ENCODE data around the gene NMNAT3. TPM values are rescaled to one million over a fixed set of nuclear protein-coding genes. Genes with fewer than 3 reads are reported as not detected.
"Not testable (repeated sequence)": the region's sequence is repeated elsewhere in the genome, so short reads cannot be mapped to it uniquely, and the experiment has no call there.

The NMNAT3 gene
- polyA plus RNA-seq, 3 donors: 9.0 to 11.4 (median 9.3) TPM

GRCh38 chr3:139607257-139608107 is 70.3 kb downstream of the NMNAT3 start:
- DNase-seq (ENCODE audit: extremely low read depth in 1 of 11, low read depth in 9 of 11, low spot score in 4 of 11): no peak

GRCh38 chr3:139602003-139602402 is 75.8 kb downstream of the NMNAT3 start:
- no peak for DNase-seq (ENCODE audit: extremely low read depth in 1 of 11, low read depth in 9 of 11, low spot score in 4 of 11)

GRCh38 chr3:139601191-139601961 is 76.4 kb downstream of the NMNAT3 start:
- no peak for DNase-seq (ENCODE audit: extremely low read depth in 1 of 11, low read depth in 9 of 11, low spot score in 4 of 11)

DNA sequence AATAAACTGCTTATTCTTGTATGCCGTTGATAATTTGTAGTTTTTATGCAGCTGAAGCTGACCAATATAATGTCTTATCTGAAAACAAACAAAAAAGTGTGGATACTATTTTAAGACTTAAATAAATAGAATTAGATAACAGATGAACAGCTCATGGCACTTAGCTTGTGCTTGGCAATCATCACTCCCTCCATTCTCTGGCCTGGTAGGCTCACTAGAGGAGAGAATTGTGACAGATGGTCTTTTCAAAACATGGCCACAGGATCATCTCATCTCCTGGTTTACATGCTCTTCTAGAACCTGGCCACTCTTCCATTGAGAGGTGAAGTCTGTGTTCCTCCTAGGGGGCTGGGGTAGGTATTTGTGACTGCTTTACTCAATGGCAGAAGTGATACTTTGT is 79.8 kb downstream of the NMNAT3 start:
- DNase-seq (ENCODE audit: extremely low read depth in 1 of 11, low read depth in 9 of 11, low spot score in 4 of 11): no peak

DNA sequence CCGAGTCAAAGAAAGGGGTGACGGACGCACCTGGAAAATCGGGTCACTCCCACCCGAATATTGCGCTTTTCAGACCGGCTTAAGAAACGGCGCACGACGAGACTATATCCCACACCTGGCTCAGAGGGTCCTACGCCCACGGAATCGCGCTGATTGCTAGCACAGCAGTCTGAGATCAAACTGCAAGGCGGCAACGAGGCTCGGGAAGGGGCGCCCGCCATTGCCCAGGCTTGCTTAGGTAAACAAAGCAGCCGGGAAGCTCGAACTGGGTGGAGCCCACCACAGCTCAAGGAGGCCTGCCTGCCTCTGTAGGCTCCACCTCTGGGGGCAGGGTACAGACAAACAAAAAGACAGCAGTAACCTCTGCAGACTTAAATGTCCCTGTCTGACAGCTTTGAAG is 86.6 kb downstream of the NMNAT3 start:
- not testable (repeated sequence) for DNase-seq (ENCODE audit: extremely low read depth in 1 of 11, low read depth in 9 of 11, low spot score in 4 of 11)

- DNase-seq (ENCODE audit: extremely low read depth in 1 of 11, low read depth in 9 of 11, low spot score in 4 of 11): no peak
Observed at GRCh38 chr3:139588450-139588849, 89.3 kb downstream of the NMNAT3 start.

DNA sequence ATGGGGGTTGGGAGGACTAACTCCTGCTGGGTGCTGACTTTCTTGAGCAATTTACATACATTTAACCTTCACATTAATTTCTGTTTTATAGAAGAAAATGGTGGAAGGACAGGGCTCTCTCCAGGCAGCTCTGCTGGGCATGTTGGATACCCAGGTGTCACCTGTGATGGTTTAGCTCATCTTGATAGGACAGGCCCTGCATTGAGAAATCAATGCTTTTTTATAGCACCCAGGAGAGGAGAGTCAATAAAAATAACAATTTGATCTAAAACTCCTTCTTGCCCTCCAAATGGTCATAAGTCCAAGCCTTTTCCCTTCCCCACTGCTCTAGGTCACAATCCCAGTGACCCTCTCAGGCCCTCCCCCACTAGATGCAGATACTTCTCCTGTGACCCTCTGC is 90.0 kb downstream of the NMNAT3 start:
- no peak for DNase-seq (ENCODE audit: extremely low read depth in 1 of 11, low read depth in 9 of 11, low spot score in 4 of 11)

DNA sequence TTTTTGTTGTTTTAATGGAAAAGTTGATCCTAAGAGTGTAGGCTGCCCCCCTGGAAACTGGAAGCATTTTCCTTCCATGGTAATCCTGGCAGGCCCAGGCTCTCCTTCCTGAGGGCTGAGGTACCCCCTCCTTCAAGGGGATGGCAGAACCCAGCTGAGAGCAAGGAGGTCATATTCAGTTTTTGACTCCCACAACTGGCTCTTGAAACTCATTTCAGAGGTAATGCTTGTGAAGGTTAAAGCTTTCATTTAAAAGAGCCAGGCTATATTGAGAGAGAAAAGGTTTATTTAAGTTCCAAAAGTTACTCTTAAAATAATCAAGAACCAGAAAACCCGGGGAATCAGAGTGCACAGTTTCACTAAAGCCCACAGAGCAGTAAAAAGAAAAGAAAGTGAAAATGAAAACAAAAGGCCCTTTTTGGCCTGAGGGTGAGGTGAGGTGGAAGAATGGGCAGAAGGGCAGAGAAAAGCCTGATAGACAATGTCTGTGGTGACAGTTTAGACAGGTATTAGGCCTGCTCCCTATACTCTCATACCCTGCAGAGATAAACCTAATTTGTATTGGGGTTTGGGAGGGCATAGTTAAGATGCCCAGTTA is 91.3 kb downstream of the NMNAT3 start:
- no peak for DNase-seq (ENCODE audit: extremely low read depth in 1 of 11, low read depth in 9 of 11, low spot score in 4 of 11)

DNA sequence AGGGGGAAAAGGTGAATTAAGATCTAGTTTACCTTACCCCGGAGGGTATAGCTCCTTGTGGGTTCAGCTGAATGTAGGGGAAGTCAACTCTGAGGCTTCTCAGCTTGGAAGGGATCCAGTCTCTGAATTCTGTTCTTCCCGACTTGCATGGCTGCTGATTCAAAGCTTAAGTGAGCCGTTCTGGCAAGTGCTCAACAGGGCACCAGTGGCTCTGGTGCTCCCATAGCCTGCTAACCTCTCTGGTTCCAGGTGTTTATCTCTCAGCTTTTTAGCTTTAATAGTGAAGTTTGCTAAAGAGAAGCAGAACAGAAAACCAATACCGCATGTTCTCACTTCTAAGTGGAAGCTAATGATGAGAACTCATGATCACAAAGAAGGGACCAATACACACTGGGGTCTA is 92.0 kb downstream of the NMNAT3 start:
- no peak for DNase-seq (ENCODE audit: extremely low read depth in 1 of 11, low read depth in 9 of 11, low spot score in 4 of 11)

DNA sequence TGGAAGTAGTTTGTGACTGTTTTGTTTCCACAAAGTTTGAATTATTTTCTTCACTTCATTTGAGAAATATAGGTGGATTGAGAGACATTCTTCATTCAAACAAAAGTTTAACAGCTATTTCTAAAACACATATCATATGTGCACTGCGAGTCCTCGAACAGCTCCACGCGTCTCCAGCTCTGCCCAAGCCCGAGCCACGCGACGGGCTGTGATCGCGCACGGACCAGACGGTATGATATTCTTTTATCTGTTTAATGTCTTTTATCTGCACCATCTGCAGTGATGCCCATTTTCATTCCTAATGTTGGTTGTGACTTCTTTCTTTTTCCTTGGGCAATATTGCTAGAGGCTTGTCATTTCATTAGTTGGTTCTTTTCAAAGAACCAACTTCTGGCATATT is 94.1 kb downstream of the NMNAT3 start:
- not testable (repeated sequence) for DNase-seq (ENCODE audit: extremely low read depth in 1 of 11, low read depth in 9 of 11, low spot score in 4 of 11)

DNA sequence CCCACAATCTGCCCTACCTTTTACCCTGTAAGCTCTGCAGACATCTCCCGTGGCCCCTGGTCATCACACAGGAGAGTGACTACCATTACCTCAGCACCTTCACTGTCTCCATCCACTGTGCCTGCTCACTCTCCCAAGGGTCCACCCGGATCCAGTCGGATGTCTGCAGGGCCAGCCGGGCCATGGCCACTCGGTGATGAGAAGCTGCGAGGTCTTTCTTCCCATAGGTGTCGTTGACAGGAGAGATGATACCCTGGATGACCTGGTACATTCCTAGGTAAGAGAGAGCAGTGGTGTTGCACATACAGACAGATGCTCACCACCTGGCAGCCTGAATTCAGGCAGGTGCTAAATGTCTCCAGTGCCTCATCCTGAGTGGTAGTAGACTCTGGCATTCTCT is 99.0 kb downstream of the NMNAT3 start:
- DNase-seq (ENCODE audit: extremely low read depth in 1 of 11, low read depth in 9 of 11, low spot score in 4 of 11): no peak

DNA sequence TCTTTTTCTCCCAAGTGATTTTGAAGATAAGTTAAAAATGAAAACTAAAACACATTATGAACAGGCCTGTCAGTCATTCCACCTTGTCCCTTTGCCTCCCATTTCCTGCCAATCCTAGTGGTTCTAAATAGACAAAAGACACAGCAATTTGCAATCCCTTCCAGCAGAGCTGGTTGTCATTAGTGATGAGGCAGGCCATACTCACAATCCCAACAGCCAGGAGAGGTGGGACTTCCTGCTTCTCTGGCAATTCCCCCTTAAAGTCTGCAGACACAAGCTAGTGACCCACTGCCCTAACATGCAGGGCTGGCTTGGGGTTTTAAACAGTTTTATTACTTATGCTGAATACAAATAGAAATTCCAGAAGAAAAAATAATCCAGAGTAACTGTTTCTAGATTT is 99.9 kb downstream of the NMNAT3 start:
- DNase-seq (ENCODE audit: extremely low read depth in 1 of 11, low read depth in 9 of 11, low spot score in 4 of 11): no peak

DNA sequence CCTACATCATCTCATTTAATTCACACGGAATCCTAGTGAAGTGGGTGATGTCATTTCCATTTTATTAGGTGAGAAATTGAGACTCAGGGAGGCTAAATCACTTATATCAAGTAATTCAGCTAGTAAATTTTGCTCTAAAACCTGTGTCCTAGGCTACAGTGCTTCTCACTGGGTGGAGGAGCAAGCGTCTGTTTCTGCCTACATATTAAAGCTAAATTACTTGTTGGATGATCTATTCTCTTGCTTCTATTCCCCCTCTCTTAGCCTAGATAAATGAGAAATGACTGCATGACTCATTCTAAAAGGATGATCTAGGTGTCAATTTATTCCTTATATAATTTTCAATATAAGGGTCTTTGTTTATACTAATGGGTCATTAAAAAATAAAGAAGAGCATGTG is 100.4 kb downstream of the NMNAT3 start:
- no peak for DNase-seq (ENCODE audit: extremely low read depth in 1 of 11, low read depth in 9 of 11, low spot score in 4 of 11)

- no peak for DNase-seq (ENCODE audit: extremely low read depth in 1 of 11, low read depth in 9 of 11, low spot score in 4 of 11)
Observed at GRCh38 chr3:139574026-139574947, 103.5 kb downstream of the NMNAT3 start.

GRCh38 chr3:139572847-139573672 is 104.7 kb downstream of the NMNAT3 start:
- DNase-seq (ENCODE audit: extremely low read depth in 1 of 11, low read depth in 9 of 11, low spot score in 4 of 11): no peak

GRCh38 chr3:139571711-139572110 is 106.1 kb downstream of the NMNAT3 start:
- DNase-seq (ENCODE audit: extremely low read depth in 1 of 11, low read depth in 9 of 11, low spot score in 4 of 11): no peak

DNA sequence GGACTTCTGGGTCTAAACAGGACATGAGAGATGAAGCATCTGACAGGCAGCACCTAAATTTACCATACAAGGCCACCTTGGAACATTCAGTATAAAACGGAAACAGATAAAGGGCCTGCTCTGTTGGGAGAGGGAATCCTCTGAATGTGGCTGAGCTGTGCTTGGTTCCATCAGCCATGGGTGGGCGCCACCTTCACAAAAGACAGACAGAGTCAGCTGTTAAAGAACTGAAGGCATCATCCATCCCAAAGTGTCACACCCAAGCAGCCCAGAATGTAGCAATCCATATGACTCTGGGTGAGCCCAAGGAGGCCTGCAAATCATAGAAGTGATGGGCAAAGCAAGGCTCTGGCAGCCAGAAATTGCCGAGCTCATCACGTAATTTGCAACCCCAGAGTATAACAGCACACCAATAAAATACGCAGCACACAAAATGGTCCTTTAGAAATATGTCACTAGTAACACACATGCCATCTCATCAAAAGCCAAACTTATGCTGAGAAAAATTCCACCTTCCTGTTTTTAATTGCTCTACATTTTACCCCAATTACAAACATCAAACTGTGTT is 113.4 kb downstream of the NMNAT3 start:
- DNase-seq (ENCODE audit: extremely low read depth in 1 of 11, low read depth in 9 of 11, low spot score in 4 of 11): no peak
